ENCODE data around the gene ZNF580.
A peak's percentile ranks its signal among the peaks of the same experiment; 100 is the strongest.

ZNF580 gene

GRCh38 chr19:55658846-55659459 is 18.2 kb downstream of the ZNF580 start:
- H3K4me1 ChIP-seq (ENCODE audit: control insufficient read depth in 1 of 2, insufficient read depth in 1 of 2, low read depth in 1 of 2, low read length in 1 of 2) = peaks cover 25 to 30% of the 10 kb centered on the region in 2 experiments
- no peaks in the 10 kb centered on the region for H3K9me3 ChIP-seq
- H3K36me3 ChIP-seq = peaks cover 59% of the 10 kb centered on the region
- no peak for TF ChIP-seq CTCF (IDR thresholded peaks at IDR 0.05)
- no peak overlapping the region for H3K4me3 ChIP-seq (ENCODE audit: low read depth in 1 of 2, low read length in 1 of 2)
- H3K27me3 ChIP-seq = no peaks in the 10 kb centered on the region
- H3K27ac ChIP-seq = no peak overlapping the region

GRCh38 chr19:55659822-55660221 is 19.0 kb downstream of the ZNF580 start:
- no peak for TF ChIP-seq CTCF (IDR thresholded peaks at IDR 0.05)
- peaks cover 25 to 30% of the 10 kb centered on the region in 2 experiments for H3K4me1 ChIP-seq (ENCODE audit: control insufficient read depth in 1 of 2, insufficient read depth in 1 of 2, low read depth in 1 of 2, low read length in 1 of 2)
- no peaks in the 10 kb centered on the region for H3K9me3 ChIP-seq
- peak overlapping the region; percentile 33 for H3K27ac ChIP-seq
- H3K36me3 ChIP-seq = peaks cover 68% of the 10 kb centered on the region
- H3K27me3 ChIP-seq = no peaks in the 10 kb centered on the region
- H3K4me3 ChIP-seq (ENCODE audit: low read depth in 1 of 2, low read length in 1 of 2) = no peak overlapping the region

GRCh38 chr19:55660404-55660803 is 19.6 kb downstream of the ZNF580 start:
- peaks cover 25 to 30% of the 10 kb centered on the region in 2 experiments for H3K4me1 ChIP-seq (ENCODE audit: control insufficient read depth in 1 of 2, insufficient read depth in 1 of 2, low read depth in 1 of 2, low read length in 1 of 2)
- H3K4me3 ChIP-seq (ENCODE audit: low read depth in 1 of 2, low read length in 1 of 2) = no peak overlapping the region
- H3K36me3 ChIP-seq = peaks cover 74% of the 10 kb centered on the region
- no peaks in the 10 kb centered on the region for H3K9me3 ChIP-seq
- H3K27me3 ChIP-seq = no peaks in the 10 kb centered on the region
- no peak overlapping the region for H3K27ac ChIP-seq
- no peak for TF ChIP-seq CTCF (IDR thresholded peaks at IDR 0.05)

DNA sequence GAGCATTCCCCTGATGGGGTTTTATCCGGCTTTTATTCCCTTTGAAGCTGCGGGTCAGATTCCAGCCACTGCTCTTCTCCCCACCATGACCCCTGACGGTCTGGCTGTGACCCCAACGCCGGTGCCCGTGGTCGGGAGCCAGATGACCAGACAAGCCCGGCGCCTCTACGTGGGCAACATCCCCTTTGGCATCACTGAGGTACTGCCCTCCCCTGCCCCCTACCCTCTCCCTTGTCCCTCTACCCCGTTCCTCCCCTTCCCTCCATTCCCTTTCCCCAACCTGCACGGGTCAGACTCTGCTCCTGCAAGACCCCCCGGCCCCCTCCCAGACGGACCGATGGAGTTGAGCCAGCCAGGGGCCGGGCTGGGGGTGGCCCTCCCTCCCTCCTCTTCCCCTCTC is 20.2 kb downstream of the ZNF580 start:
- TF ChIP-seq CTCF (IDR thresholded peaks at IDR 0.05) = no peak
- Histone ChIP-seq H3K27me3 (no peaks in the 10 kb centered on the region), H3K27ac (no peak overlapping the region), H3K4me1 (ENCODE audit: control insufficient read depth in 1 of 2, insufficient read depth in 1 of 2, low read depth in 1 of 2, low read length in 1 of 2) (peaks cover 19 to 24% of the 10 kb centered on the region in 2 experiments), H3K4me3 (ENCODE audit: low read depth in 1 of 2, low read length in 1 of 2) (no peak overlapping the region), H3K36me3 (peaks cover 80% of the 10 kb centered on the region), H3K9me3 (no peaks in the 10 kb centered on the region)

- Histone ChIP-seq H3K4me1 (ENCODE audit: control insufficient read depth in 1 of 2, insufficient read depth in 1 of 2, low read depth in 1 of 2, low read length in 1 of 2) (peaks cover 10 to 16% of the 10 kb centered on the region in 2 experiments), H3K9me3 (no peaks in the 10 kb centered on the region), H3K4me3 (ENCODE audit: low read depth in 1 of 2, low read length in 1 of 2) (no peak overlapping the region), H3K36me3 (peaks cover 88% of the 10 kb centered on the region), H3K27me3 (no peaks in the 10 kb centered on the region), H3K27ac (no peak overlapping the region)
- TF ChIP-seq CTCF (IDR thresholded peaks at IDR 0.05) = no peak
Measured at GRCh38 chr19:55661826-55662225, 21.0 kb downstream of the ZNF580 start.

All from neutrophil (primary cell).